GM12864 (cell line): ENCODE results near the gene ERICH4.

Source experiments
- DNase-seq: peaks from one replicate; pipeline ENCODE4 v3.0.0-alpha.2; 2011; ENCODE audit warnings: low read depth
- H3K4me3 ChIP-seq: 2 replicates; pipeline ENCODE4 v1.5.1; 2011; ENCODE audit warnings: mild to moderate bottlenecking, low read depth, low read length, control low read depth
- CTCF ChIP-seq: IDR thresholded peaks from 2 replicates; pipeline ENCODE4 v1.5.1; 2011; ENCODE audit warnings: low read depth, mild to moderate bottlenecking, moderate library complexity, low read length, control low read depth, inconsistent platforms; ENCODE audit errors: missing control alignments

Gene ERICH4

GRCh38 chr19:41422955-41423354 is 20.0 kb upstream of the ERICH4 start:
- no peak overlapping the region for H3K4me3 ChIP-seq
- DNase-seq = no peak
- TF ChIP-seq CTCF = no peak

- TF ChIP-seq CTCF = no peak
- DNase-seq = no peak
- no peak overlapping the region for H3K4me3 ChIP-seq
Measured at GRCh38 chr19:41424335-41425173, 18.4 kb upstream of the ERICH4 start.

- no peak overlapping the region for H3K4me3 ChIP-seq
- no peak for DNase-seq
Measured at GRCh38 chr19:41425174-41426115, 17.5 kb upstream of the ERICH4 start.

GRCh38 chr19:41426116-41426841 is 16.7 kb upstream of the ERICH4 start:
- no peak for TF ChIP-seq CTCF
- no peak overlapping the region for H3K4me3 ChIP-seq
- no peak for DNase-seq

More at GRCh38 chr19:41425174-41426115, 17.5 kb upstream of the ERICH4 start:
- TF ChIP-seq CTCF = no peak

GRCh38 chr19:41426952-41427646 is 15.9 kb upstream of the ERICH4 start, which contains the start of gene B3GNT8:
B3GNT8 (minus strand) TSS chr19:41427374; CDS start chr19:41426778, 596 bp downstream.
- DNase-seq = no peak
- no peak within 1 kb of the TSS for H3K4me3 ChIP-seq
- TF ChIP-seq CTCF = no peak
